Right cardiac atrium (tissue), 5 donors: ENCODE results near the gene AGRN. TPM values are rescaled to one million over a fixed set of nuclear protein-coding genes. Genes with fewer than 3 reads are reported as not detected.
"Not testable (repeated sequence)": the region's sequence is repeated elsewhere in the genome, so short reads cannot be mapped to it uniquely, and the experiment has no call there.

ENCODE experiments used
- ATAC-seq, 2 donors: fragments of 200-7000 bp; cut with Tn5 transposase; one replicate each; pipeline versions ENCODE4 v1.8.0 to v1.9.1; 2020; ENCODE audit warnings: moderate library complexity in 2 of 2, mild to moderate bottlenecking in 1 of 2
- DNase-seq, 3 donors: peaks; one replicate each; pipeline ENCODE4 v3.0.0-alpha.2; 2020
- H3K27ac ChIP-seq: one replicate; pipeline ENCODE4 v1.5.1; 2013; ENCODE audit warnings: mild to moderate bottlenecking, low read length, control low read depth, moderate library complexity
- H3K27me3 ChIP-seq: one replicate; pipeline ENCODE4 v1.6.1; 2013; ENCODE audit not compliant: control insufficient read depth, insufficient read depth
- H3K4me1 ChIP-seq: one replicate; pipeline ENCODE4 v1.6.1; 2013; ENCODE audit warnings: low read length; ENCODE audit not compliant: control insufficient read depth, insufficient read depth
- H3K4me3 ChIP-seq: one replicate; pipeline ENCODE4 v1.5.1; 2013; ENCODE audit warnings: low read length, control low read depth
- H3K9me3 ChIP-seq: one replicate; pipeline ENCODE4 v1.6.1; 2013; ENCODE audit warnings: low read length; ENCODE audit not compliant: control insufficient read depth
- WGBS: extraction: QIAGEN DNeasy Blood & Tissue Kit; methylation state at CpG from one replicate; pipeline ENCODE4 v1.1.7; 2013; 5-methylcytosine and 5-hydroxymethylcytosine counted together
- intact Hi-C, 4 donors: fragments of 100-400 bp; cut with DNase I; formaldehyde crosslinking; loops; one replicate each; pipeline versions ENCODE4 v1.11.0 to v1.14.0; 2022 to 2023
- polyA plus RNA-seq: library from polyadenylated mRNA; stranded (reverse); fragments of 200-250 nt; gene quantifications from one replicate; pipeline ENCODE4 v1.2.3, GENCODE V29; 2013
- total RNA-seq, 4 donors: library from RNA; stranded (reverse); fragmentation: NEBNext Ultra II Directional; extraction: Animal tissue kit (Norgen Biotek cat#: 25700); gene quantifications; one replicate each; pipeline ENCODE4 v1.2.1, GENCODE V29; 2021
- donor health status: healthy with polysubstance abuse.
- donor health status: DM: no; HTN: yes; CAD: no.
- donor health status: DM: no; HTN: no; CAD: no.
- donor health status: DM: no; HTN: yes; CAD: no; lungs with severe emphysema.
- donor health status: DM: yes; HTN: yes; CAD: no.

AGRN gene
- total and polyA plus RNA-seq, 5 donors = 12.0 to 26.4 (median 19.3) TPM

DNA sequence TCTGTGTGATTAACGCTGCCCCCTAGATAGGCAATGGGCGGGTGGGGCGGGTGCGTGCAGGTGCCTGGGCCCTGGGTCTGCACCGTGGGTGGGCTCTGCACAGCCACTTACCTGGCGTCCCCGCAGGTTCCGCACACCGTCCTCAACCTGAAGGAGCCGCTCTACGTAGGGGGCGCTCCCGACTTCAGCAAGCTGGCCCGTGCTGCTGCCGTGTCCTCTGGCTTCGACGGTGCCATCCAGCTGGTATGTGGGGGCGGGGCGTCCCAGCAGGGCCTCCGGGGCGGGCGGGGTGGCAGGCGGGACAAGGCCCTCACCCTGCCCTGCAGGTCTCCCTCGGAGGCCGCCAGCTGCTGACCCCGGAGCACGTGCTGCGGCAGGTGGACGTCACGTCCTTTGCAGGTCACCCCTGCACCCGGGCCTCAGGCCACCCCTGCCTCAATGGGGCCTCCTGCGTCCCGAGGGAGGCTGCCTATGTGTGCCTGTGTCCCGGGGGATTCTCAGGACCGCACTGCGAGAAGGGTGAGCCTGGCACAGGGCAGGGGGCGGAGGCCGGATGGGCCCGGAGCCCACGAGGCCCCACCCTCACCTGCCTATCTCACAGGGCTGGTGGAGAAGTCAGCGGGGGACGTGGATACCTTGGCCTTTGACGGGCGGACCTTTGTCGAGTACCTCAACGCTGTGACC is 31.3 kb downstream of the AGRN start:
- no peak overlapping the region for H3K4me3 ChIP-seq
- H3K4me1 ChIP-seq = no peaks in the 10 kb centered on the region
- H3K9me3 ChIP-seq = no peaks in the 10 kb centered on the region
- ATAC-seq (no peak), DNase-seq (no peak)
- intact Hi-C loops = no loop called here
- no peak overlapping the region for H3K27ac ChIP-seq
- H3K27me3 ChIP-seq = no peaks in the 10 kb centered on the region
- WGBS = 90% methylated on average over 46 of the region's 46 CpGs

DNA sequence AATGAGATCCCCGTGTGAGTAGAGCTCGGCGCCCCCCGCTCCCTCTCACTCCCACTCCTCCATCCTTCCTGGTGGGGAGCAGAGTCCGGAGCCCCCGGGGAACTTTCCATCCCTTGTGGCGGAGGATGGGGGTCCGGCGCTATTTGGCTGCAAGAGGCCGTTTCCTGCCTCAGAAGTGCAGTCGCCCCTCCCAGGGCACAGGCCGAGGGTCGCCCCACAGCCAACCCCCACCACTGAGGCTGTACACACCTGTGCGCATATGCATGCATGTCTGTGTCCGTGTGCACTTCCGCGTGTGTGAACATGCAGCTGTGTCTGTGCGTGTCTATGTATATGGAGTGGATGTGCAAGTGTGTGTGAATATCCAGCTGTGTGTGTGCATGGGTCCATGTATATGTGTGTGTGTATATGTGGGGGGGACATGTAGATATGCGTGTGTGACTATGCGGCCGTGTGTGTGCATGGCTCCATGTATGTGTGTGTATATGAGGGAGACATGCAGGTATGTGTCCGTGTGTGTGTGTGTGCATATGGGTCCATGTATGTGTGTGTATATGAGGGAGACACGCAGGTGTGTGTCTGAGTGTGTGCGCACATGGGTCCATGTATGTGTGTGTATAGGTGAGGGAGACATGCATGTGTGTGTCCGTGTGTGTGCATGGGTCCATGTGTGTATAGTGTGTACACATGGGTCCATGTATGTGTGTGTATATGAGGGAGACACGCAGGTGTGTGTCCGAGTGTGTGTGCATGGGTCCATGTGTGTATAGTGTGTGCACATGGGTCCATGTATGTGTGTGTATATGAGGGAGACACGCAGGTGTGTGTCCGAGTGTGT is 32.3 kb downstream of the AGRN start:
- Histone ChIP-seq H3K27ac (no peak overlapping the region), H3K9me3 (no peaks in the 10 kb centered on the region), H3K4me3 (no peak overlapping the region), H3K27me3 (no peaks in the 10 kb centered on the region), H3K4me1 (no peaks in the 10 kb centered on the region)
- no peak for DNase-seq
- 94% methylated on average over 29 of the region's 29 CpGs for WGBS
- intact Hi-C loops = no loop called here
- no peak for ATAC-seq

DNA sequence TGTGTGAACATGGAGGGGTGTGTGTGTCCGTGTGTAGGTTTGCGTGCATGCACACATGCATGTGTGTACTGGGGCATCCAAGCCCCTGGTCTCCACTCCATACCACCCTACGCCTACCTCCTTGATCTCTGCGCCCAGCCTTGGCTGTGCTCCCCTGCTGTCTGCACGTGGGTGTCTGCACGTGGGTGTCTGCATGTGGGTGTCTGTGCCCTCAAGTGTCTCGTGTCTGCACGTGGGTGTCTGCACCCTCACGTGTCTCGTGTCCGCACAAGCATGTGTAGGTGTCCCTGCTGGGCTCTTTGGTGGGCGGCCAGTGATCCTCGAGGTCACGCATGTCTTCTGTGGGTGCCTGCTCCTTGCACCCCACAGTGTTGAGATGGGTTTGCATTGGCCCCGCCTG is 33.1 kb downstream of the AGRN start:
- 92% methylated on average over 15 of the region's 15 CpGs for WGBS
- no peak overlapping the region for H3K27ac ChIP-seq

DNA sequence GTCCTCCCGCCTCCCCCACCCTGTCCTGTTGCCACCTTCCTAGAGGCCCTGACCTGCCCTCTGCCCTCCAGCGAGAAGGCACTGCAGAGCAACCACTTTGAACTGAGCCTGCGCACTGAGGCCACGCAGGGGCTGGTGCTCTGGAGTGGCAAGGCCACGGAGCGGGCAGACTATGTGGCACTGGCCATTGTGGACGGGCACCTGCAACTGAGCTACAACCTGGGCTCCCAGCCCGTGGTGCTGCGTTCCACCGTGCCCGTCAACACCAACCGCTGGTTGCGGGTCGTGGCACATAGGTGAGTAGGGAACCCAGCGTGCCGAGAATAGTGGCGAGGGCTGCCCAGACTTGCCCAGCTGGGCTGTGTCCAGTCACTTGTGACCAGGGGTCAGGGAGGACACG is 33.8 kb downstream of the AGRN start:
- 96% methylated on average over 18 of the region's 18 CpGs for WGBS

More for the DNA sequence above, 33.1 kb downstream of the AGRN start:
- H3K4me3 ChIP-seq = no peak overlapping the region
- intact Hi-C loops = no loop called here
- ATAC-seq (no peak), DNase-seq (peak in 1 of 3 donors; percentile 16)
- no peaks in the 10 kb centered on the region for H3K4me1 ChIP-seq
- no peaks in the 10 kb centered on the region for H3K27me3 ChIP-seq
- no peaks in the 10 kb centered on the region for H3K9me3 ChIP-seq

DNA sequence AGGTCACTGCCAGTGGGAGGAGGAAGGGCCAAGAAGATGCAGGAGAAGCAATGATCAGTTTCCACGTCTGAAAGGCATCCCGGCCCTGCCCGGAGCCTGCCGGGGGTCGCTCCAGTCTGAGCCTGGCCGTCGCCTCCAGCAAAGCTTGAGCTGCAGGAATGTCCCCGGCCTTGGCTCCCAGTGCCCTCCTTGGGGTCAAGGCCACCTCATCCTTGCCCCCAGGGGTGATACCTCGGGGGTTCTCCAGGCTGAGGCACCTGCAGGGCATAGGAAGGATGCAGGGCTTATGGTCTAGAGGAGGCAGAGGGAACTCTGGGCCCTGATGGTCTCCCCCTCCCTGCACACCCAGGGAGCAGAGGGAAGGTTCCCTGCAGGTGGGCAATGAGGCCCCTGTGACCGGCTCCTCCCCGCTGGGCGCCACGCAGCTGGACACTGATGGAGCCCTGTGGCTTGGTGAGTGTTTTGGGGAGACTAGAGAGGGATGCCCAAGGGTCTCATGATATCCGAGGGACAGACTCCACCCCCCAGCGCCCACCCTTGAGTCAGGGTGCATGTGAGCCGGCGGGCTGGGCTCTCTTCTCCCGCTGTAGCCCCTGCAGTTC is 34.3 kb downstream of the AGRN start:
- Histone ChIP-seq H3K27me3 (no peaks in the 10 kb centered on the region), H3K27ac (no peak overlapping the region), H3K4me3 (no peak overlapping the region), H3K4me1 (no peaks in the 10 kb centered on the region), H3K9me3 (no peaks in the 10 kb centered on the region)
- peak in 1 of 3 donors; percentile 9 for DNase-seq
- ATAC-seq = no peak
- 93% methylated on average over 18 of the region's 18 CpGs for WGBS
- intact Hi-C loops = no loop called here

More for the DNA sequence above, 33.8 kb downstream of the AGRN start:
- DNase-seq (peak in 1 of 3 donors; percentile 39), ATAC-seq (no peak)
- Histone ChIP-seq H3K9me3 (no peaks in the 10 kb centered on the region), H3K27ac (no peak overlapping the region), H3K4me1 (no peaks in the 10 kb centered on the region), H3K4me3 (no peak overlapping the region), H3K27me3 (no peaks in the 10 kb centered on the region)
- intact Hi-C loops = no loop called here

DNA sequence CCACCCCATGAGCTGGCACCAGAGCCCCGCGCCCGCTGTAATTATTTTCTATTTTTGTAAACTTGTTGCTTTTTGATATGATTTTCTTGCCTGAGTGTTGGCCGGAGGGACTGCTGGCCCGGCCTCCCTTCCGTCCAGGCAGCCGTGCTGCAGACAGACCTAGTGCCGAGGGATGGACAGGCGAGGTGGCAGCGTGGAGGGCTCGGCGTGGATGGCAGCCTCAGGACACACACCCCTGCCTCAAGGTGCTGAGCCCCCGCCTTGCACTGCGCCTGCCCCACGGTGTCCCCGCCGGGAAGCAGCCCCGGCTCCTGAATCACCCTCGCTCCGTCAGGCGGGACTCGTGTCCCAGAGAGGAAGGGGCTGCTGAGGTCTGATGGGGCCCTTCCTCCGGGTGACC is 35.1 kb downstream of the AGRN start:
- WGBS = 90% methylated on average over 23 of the region's 23 CpGs
- Histone ChIP-seq H3K27me3 (no peaks in the 10 kb centered on the region), H3K4me1 (no peaks in the 10 kb centered on the region)

DNA sequence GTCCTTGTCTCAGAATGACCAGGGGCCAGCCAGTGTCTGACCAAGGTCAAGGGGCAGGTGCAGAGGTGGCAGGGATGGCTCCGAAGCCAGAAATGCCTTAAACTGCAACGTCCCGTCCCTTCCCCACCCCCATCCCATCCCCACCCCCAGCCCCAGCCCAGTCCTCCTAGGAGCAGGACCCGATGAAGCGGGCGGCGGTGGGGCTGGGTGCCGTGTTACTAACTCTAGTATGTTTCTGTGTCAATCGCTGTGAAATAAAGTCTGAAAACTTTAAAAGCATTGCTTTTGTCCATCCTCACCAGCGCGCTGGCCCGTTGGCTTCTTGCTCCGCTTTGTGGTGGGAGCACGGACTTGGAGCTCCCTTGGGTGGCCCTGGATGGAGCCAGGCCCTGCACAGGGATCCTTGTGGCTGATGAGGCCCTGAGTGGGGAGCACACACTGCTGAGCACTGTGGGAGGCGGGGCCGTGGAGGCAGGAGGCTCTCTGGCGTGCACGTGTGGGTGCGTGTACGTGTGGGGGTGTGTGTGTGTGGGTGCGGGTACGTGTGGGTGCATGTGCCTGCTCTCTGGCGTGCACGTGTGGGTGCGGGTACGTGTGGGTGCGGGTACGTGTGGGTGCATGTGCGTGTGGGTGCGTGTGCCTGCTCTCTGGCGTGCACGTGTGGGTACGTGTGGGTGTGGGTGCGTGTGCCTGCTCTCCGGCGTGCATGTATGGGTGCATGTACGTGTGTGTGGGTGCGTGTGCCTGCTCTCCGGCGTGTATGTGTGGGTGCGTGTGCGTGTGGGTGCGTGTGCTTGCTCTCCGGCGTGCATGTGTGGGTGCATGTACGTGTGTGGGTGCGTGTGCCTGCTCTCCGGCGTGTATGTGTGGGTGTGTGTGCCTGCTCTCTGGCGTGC is 36.2 kb downstream of the AGRN start:
- Histone ChIP-seq H3K4me3 (no peak overlapping the region), H3K9me3 (no peaks in the 10 kb centered on the region), H3K27me3 (no peaks in the 10 kb centered on the region), H3K4me1 (no peaks in the 10 kb centered on the region), H3K27ac (no peak overlapping the region)
- WGBS = 85% methylated on average over 50 of the region's 50 CpGs
- ATAC-seq = no peak
- no peak for DNase-seq
- intact Hi-C loops = no loop called here

More for the DNA sequence above, 35.1 kb downstream of the AGRN start:
- intact Hi-C loops = no loop called here
- Histone ChIP-seq H3K9me3 (no peaks in the 10 kb centered on the region), H3K4me3 (no peak overlapping the region), H3K27ac (no peak overlapping the region)
- ATAC-seq (no peak), DNase-seq (no peak)

DNA sequence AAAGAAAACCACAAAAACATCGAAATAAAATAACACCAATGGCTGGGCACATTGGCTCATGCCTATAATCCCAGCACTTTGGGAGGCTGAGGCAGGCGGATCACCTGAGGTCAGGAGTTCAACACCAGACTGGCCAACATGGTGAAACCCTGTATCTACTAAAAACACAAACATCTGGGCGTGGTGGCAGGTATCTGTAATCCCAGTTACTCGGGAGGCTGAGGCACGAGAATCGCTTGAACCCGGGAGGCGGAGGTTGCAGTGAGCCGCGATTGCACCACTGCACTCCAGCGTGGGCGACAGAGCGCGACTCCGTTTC is 37.8 kb downstream of the AGRN start:
- H3K4me3 ChIP-seq, intact Hi-C loops, H3K27ac ChIP-seq, H3K4me1 ChIP-seq, H3K9me3 ChIP-seq, ATAC-seq, H3K27me3 ChIP-seq, DNase-seq: not testable (repeated sequence)
- 58% methylated on average over 15 of the region's 15 CpGs for WGBS

DNA sequence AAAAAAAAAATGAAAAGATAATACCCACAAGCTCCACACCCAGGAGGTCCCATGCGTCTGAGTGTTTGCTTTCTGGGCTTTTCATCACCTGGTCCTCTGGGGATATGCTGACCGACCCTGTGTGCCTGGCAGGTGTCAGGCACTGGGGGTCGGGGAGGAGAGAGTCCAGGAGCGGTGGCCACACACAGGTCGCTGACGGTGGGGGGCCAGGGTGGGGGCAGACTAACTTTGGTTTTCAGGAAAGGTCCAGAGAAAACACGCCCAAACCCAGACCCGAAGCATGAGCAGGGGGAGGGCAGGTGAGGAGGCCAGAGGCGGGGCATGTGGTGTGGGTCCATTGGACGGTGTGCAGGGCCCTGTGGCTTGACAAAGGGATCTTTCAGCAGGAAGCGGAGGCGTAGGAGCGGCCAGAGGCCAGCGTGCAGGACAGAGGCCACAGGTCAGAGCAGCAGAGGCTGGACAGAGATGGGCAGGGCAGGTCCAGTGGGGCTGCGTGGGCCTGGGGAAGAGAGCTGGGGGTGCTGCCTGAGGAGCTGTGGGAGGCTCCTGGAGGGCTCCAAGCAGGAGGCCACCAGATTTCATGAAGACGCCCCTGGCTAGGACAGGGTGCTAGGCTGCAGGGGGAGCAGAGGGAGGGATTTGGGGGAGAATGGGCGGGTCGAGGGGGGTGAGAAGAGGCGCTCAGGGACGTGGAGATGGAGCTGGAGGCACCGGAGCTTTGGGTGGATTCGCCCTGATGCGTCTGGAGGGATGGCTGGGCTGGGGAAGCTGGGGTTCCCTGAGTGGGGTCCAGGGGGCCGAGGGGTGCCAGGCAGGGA is 38.4 kb downstream of the AGRN start:
- Histone ChIP-seq H3K4me3 (no peak overlapping the region), H3K4me1 (no peaks in the 10 kb centered on the region), H3K27me3 (no peaks in the 10 kb centered on the region), H3K9me3 (no peaks in the 10 kb centered on the region), H3K27ac (no peak overlapping the region)
- DNase-seq (no peak), ATAC-seq (no peak)
- 18% methylated on average over 24 of the region's 24 CpGs for WGBS
- intact Hi-C loops = no loop called here

DNA sequence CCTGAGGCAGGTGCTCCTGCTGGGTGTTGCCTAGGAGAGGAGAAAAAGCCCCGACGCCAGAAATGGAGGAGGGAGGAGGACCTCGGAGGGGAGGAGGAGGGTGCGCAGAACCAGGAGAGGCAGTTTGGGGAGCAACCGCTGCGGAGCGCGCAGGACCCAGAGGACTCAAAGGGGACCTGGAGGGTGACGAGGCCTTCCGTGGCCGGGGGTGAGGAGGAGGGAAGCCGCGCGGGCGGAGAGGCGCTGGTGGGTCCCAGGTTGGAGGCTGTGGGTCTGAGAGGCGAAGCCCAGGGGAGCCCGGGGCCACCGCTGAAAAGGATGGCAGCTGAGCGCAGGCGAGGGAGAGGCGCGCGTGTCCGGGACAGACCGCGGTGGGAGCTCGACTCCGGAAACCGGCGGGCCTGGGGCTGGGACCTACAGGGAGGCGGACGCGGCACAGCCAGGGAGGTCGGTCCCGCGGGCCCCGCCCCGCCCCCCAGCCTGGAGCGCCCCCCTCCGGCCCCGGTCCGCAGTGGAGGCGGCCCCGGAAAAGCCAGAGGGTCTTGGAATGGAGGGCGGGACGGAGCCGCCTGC is 39.1 kb downstream of the AGRN start:
- Histone ChIP-seq H3K4me1 (no peaks in the 10 kb centered on the region), H3K4me3 (peak overlapping the region; percentile 65), H3K27ac (no peak overlapping the region), H3K27me3 (no peaks in the 10 kb centered on the region), H3K9me3 (no peaks in the 10 kb centered on the region)
- intact Hi-C loops = no loop called here
- 1% methylated on average over 48 of the region's 48 CpGs for WGBS
- DNase-seq = peak in 1 of 3 donors; percentile 64
- ATAC-seq = peak; percentile 3 to 25
